ES-I3 (cell line): ENCODE results near the gene PHF2.

Source experiments
- H3K36me3 ChIP-seq: 2 replicates; pipeline ENCODE4 v1.6.1; 2013; ENCODE audit warnings: mild to moderate bottlenecking, low read length, control low read depth, moderate library complexity; ENCODE audit not compliant: insufficient read depth
- H3K4me1 ChIP-seq: 2 replicates; pipeline ENCODE4 v1.6.1; 2013; ENCODE audit warnings: mild to moderate bottlenecking, control low read depth, low read length; ENCODE audit not compliant: insufficient read depth
- H3K9ac ChIP-seq: 2 replicates; pipeline ENCODE4 v1.6.1; 2013; ENCODE audit warnings: low read depth, mild to moderate bottlenecking, low read length, moderate library complexity
- H3K9me3 ChIP-seq: 2 replicates; pipeline ENCODE4 v1.6.1; 2013; ENCODE audit warnings: mild to moderate bottlenecking, low read length, moderate library complexity; ENCODE audit not compliant: control insufficient read depth, insufficient read depth

Gene PHF2

DNA sequence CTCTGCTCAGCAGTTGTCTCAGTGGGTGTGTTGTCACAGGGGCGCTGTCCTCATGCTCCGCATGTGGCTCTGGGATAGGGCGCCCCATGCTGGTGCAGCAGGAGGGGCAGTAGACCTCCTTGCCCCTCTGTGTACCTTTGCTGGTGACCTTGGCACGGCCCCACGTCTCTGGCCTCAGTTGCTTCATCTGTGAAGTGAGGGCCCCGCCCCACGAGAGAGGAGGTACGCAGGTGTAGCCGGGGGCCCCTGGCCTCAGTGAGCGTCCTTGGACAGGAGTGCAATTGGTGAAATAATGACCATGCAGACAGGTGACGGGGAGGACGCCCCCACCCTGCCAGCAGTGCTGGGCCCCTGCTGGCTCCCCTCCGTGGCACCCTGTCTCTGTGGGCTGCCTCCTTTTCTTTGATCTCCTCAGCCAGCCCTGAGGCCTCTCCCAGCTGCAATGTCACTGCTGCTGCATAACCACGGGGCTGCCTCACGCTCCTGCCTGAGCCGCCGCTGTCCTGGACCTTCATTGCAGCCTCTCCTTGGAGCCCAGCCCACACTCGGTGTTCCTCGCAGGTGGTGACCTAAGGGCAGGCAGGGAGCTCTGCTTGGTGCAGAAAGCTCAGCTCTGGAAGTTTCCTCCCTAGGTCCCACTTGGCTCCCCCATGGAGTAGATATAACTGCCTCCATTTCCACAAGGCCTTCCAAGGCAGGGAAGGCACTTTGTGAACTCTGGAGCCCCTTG lies 57.3 kb downstream of the PHF2 start:
- no peaks in the 10 kb centered on the region; the same call in 1 of the 2 replicates for H3K36me3 ChIP-seq
- no peaks in the 10 kb centered on the region; the same call in 1 of the 2 replicates for H3K4me1 ChIP-seq
- H3K9ac ChIP-seq: no peak overlapping the region
- H3K9me3 ChIP-seq: no peaks in the 10 kb centered on the region

DNA sequence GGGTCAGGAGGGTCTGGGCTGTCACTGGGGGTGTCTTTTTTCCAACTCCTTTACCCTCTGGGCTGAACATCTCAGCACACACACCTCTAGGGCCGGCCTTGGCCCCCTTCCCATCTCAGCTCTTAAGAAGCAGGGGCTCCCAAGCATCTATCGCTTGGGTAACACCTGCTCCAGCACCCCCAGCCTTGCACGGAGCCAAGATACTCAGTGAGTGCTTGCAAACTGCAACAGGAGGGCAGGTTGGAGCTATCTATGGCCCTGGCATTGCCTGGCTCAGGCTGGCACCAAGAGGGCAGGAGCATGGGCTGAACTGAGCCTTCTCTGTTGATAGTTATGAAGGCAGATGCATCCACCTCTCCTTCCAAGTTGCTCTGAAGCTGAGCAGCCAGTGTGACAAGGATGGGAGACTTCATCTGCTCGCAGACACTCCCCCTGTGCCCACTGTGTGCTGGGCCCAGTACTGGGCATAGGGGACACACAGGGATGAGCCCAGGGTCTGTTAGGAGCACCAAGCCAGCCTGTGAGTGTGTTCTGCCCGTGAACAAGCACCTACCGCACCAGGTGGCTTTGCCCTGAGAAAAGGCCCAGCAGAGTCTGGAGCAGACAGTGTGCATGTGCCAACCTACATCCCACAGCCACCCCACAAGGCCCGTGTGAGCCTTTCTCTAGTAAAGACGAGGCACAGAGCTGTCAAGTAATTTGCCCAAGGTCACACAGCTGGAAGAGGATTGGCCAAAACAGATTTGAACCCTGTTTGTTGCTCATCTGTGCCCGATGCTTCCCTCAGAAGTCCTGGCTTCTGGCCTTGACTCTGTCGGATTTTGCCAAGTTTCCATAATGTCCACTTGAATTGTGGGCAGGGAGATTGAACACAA lies 58.2 kb downstream of the PHF2 start:
- no peaks in the 10 kb centered on the region; the same call in 1 of the 2 replicates for H3K36me3 ChIP-seq
- H3K9me3 ChIP-seq: no peaks in the 10 kb centered on the region
- no peaks in the 10 kb centered on the region; the same call in 1 of the 2 replicates for H3K4me1 ChIP-seq
- H3K9ac ChIP-seq: no peak overlapping the region

DNA sequence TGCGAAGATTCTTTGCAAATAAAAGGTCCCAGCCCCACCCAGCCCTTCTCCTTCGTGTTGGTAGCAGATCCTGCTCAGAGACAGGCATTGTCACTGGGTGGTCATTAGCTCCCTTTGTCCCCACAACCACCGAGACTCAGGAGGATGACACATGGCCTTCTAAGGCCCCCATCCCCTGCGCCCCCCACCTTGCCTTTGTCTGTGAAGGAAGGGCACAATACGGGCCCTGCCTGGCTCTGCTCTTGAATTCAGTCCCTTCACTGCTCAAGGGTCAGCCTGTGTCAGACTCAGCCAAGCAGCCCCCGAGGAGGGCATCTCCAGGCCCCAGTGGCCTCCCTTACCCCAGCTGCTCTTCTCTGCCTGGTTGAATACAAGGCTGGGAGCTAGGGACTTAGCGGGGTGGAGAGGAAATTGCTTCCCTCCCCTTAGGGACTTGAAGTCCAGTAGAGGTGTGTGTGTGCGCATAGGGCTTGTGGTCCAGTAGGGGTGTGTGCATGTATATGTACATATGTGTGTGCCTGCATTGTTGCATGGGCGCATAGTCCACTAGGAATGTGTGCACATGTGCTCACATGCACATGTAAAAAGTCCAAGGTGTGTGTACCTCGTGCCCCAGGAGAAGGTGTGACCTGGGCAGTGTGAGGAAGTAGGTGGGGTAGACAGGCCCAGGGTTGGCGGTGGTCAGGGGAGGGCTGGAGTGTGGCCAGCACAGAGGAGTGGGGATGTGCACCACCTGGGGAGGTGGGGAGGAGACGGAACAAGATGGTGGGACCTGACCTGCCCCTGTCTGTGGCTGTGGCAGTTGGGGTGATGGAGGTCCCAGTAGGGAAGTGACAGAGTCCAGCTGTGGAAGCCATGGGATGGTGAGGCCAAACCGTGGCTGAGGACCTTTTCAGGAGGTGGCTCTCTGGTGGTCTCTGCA lies 59.1 kb downstream of the PHF2 start:
- peaks cover under 1% of the 10 kb centered on the region; the same call in 1 of the 2 replicates for H3K36me3 ChIP-seq
- H3K4me1 ChIP-seq: no peaks in the 10 kb centered on the region; the same call in 1 of the 2 replicates
- no peak overlapping the region for H3K9ac ChIP-seq
- H3K9me3 ChIP-seq: no peaks in the 10 kb centered on the region

DNA sequence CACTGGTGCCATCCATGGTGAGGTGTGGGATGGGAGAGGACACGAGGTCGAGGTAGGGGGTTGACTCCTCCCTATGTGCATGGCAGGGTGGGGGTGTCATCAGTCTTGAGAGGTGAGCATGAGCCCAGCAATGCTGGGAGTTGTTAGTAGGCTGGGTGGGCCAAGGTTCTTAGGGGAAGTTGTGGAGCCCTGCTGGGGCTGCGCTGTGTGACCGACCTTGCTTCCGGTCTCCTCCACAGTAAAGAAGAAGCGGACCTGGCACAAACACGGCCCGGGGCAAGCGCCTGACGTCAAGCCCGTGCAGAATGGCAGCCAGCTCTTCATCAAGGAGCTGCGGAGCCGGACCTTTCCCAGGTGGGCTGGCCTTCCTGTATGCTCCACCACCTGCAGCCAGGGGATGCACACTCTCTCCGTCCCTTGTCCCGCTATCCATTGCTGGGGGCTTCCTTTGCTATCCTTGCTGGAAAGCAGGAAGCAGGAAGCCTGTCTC lies 59.8 kb downstream of the PHF2 start:
- Histone ChIP-seq H3K9ac (no peak overlapping the region), H3K4me1 (no peaks in the 10 kb centered on the region), H3K9me3 (no peaks in the 10 kb centered on the region), H3K36me3 (peaks cover 4% of the 10 kb centered on the region; the same call in 1 of the 2 replicates)

DNA sequence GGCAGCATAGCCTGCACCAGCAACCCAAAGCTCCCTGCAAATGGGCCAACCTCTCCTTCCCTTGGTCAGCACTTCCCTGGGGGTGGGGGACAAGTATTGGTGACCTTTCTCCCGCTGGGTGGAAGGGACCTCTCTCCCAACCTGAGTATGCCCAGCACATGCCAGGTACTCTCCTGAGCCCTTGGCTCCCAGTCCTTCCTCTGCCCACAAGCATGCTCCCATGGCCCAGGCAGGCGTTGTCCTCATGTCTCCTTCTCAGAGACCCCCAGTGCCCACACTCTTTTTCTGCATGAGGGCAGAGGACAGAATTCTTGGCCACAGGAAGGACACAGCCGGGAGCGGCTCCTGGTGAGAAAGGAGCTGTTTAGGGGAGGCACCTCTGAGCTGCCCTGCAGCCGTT lies 60.3 kb downstream of the PHF2 start:
- Histone ChIP-seq H3K9ac (no peak overlapping the region), H3K9me3 (no peaks in the 10 kb centered on the region), H3K36me3 (peaks cover 4% of the 10 kb centered on the region; the same call in 1 of the 2 replicates), H3K4me1 (no peaks in the 10 kb centered on the region)

DNA sequence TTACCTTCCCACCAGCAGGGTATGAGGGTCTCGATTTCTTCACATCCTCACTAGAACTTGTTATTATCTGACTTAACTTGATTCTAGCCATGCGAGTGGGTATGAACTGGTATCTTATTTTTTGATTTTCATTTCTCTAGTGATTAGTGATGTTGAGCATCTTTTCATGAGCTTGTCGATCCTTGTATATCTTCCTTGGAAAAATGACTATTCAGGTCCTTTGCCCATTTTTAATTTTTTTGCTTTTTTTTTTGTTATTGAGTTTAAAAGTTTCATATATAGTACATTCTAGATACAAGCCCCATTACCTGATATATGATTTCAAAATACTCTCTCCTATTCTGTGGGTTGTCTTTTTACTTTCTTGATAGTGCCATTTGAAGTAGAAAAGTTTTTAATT lies 61.5 kb downstream of the PHF2 start:
- no peaks in the 10 kb centered on the region for H3K9me3 ChIP-seq
- H3K36me3 ChIP-seq: peaks cover 4% of the 10 kb centered on the region; the same call in 1 of the 2 replicates
- H3K4me1 ChIP-seq: no peaks in the 10 kb centered on the region
- H3K9ac ChIP-seq: no peak overlapping the region

DNA sequence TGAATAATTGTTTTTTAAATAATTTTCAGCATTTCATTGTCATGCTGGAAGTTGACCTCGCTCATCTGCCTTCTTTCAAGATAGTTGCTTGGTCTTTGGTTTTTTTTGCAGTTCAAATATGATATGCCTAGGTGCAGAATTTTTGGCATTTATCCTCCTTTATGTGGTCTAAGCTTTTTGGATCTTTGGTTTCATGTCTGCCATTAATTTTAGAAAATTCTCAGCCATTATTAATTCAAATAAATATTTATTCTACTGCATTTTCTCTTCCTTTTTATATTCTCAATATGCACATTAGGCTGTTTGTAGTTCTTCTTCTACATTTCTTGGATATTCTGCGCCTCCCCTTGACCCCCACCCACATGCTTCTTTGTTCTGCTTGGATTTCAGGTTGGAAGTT lies 63.6 kb downstream of the PHF2 start:
- Histone ChIP-seq H3K36me3 (peaks cover 4% of the 10 kb centered on the region; the same call in 1 of the 2 replicates), H3K4me1 (no peaks in the 10 kb centered on the region), H3K9me3 (no peaks in the 10 kb centered on the region), H3K9ac (no peak overlapping the region)

DNA sequence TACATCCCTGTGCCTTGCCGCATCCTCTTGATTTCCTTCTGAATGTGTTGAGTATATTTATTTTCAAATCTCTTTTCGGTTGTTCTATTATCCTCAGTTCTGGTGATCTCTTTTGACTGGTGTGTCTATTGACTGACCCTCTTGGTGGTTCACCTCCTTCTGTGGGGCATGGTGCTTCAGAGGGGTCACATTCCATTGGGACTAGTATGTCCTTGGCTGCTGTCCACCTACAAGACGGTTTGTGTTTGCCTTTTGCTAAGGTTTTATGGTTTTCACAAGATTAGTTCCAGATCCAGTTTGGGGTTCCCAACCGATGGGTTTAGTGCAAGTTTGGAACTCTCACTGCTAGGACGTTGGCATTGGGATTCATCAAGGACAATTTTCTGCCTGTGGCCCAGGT lies 66.6 kb downstream of the PHF2 start:
- Histone ChIP-seq H3K4me1 (no peaks in the 10 kb centered on the region), H3K9me3 (no peaks in the 10 kb centered on the region), H3K9ac (no peak overlapping the region), H3K36me3 (peaks cover 4% of the 10 kb centered on the region; the same call in 1 of the 2 replicates)

DNA sequence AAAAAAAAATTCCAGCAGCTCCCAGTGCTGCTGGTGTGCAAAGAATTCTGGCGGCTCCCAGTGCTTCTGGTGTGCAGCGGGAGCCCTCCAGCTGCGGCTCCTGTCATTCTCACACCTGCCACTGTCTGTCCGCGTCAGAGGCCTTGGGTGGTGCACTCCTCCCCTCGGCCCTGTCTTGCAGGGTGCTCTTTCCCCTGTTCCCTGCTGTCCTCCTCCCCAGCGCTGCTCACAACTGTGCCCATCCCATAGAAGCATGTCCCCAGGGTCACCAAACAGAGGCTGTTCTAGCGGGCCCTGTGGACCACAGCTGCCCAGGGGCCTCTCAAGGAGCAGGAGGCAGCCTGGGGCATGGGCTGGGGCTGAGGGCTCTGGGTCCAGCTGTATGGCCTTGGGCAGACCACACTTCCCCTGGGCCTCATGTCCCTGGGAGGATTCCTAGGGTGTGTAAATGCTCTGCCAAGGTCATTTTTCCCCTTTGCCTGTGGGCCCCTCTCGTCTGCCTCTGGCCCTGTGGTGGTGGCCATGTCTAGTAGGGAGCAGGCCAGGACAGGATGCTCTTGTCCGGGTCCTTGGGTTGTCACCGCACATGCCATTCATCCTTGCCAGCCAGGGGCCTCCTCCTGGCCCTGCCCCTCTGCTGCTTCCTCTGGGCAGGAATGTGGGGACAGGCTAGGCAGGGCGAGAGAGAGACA lies 68.2 kb downstream of the PHF2 start:
- no peak overlapping the region for H3K9ac ChIP-seq
- H3K9me3 ChIP-seq: no peaks in the 10 kb centered on the region
- H3K4me1 ChIP-seq: no peaks in the 10 kb centered on the region
- H3K36me3 ChIP-seq: peaks cover 4% of the 10 kb centered on the region; the same call in 1 of the 2 replicates

DNA sequence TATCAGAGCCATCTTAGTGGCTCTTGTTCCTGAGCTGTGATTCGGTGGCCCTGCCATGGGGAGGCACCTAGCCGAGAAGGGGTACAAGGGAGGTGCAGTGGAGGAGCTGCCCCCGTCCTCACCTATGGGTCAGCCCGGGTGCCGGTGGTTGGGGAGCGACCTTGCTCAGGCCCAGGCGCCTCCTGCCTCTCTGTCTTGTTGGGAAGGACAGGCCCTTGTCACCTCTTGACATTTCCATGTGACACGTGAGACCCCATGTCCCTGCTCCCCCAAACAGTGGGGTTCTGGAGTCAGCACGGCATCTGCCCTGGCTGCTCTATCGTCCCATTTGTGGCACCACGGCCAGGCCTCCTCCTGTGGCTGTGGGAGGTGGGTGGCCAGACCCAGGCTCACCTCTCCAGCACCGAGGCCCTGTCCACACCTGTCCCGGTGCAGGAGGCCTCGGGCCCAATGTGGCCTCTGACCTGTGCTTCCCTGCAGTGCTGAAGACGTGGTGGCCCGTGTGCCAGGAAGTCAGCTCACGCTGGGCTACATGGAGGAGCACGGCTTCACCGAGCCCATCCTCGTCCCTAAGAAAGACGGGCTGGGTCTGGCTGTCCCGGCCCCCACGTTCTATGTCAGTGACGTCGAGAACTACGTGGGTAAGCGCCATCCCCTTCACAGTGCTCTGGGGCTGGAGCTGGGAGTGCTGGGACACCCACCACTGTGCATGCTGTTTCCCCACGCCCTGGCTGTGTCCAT lies 68.9 kb downstream of the PHF2 start:
- no peaks in the 10 kb centered on the region for H3K9me3 ChIP-seq
- no peak overlapping the region for H3K9ac ChIP-seq
- H3K4me1 ChIP-seq: no peaks in the 10 kb centered on the region
- peaks cover 7% of the 10 kb centered on the region; the same call in 1 of the 2 replicates for H3K36me3 ChIP-seq

DNA sequence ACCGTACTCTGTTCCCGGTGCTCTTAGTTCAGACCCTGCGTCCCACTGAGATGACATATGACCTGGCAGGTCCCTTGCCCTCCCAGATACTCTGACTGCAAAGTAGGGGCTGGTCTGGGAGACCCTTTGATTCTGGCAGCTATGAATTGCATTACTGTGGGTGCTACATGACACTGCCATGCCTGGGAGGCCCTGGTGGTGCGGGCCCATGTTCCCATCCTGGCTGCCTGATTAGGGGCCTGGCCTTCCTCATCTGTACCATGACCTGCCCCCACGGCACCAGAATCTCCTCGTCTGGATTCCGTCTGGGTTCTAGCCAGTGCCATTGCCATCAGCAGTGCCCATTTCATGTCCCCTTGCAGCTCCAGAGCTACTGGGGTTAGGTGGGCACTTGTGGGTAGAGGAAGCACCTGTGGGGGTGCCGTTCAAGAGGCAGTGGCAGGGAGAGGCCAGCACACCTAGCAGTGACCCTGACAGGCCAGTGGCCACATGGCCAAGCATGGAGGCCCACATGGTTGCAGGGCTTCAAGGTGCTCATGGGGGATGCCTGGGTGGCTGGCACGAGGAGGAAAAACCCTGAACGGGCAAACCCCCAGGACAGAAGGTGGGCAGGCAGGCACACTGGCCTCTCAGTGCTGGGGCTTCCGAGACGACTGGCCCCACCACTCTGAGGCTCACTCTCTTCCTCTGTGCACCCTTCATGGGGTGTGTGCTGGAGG lies 69.7 kb downstream of the PHF2 start:
- Histone ChIP-seq H3K9me3 (no peaks in the 10 kb centered on the region), H3K36me3 (peaks cover 3% of the 10 kb centered on the region; the same call in 1 of the 2 replicates), H3K9ac (no peak overlapping the region), H3K4me1 (no peaks in the 10 kb centered on the region)

DNA sequence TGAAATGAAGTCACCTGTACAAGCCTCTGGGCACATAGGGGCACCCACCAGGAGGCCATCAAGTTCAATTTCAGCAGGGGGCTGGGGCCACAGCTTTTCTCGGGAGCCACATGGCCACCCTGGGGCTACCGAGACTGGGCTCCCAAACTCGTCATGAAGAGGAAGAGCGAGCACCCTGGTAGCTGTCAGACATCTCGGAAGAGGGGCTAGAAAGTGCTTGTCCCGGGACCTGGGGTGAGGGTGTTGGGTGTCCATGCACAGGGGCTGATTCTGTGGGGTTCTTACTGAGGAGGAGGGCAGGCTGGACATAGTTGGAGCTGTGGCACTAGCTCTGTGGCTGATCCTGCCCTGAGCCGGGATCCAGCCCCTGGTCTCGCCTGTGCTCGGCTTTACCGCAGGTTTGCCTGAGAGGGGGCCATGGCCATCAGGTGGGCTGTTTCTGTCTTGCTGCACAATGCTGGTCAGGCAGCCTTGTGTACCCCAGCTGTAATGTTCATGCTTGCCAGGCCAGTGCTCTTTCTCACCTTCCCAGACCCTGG lies 70.3 kb downstream of the PHF2 start:
- Histone ChIP-seq H3K4me1 (no peaks in the 10 kb centered on the region), H3K36me3 (peaks cover 3% of the 10 kb centered on the region; the same call in 1 of the 2 replicates), H3K9me3 (no peaks in the 10 kb centered on the region), H3K9ac (no peak overlapping the region)
